GM21515 (cell line): ENCODE results near the gene DHFR.
"Not testable (repeated sequence)": the region's sequence is repeated elsewhere in the genome, so short reads cannot be mapped to it uniquely, and the experiment has no call there.

Experiments used
- ATAC-seq: cut with Tn5 transposase; IDR thresholded peaks from one replicate; pipeline ENCODE4 v1.9.1; 2021; ENCODE audit not compliant: unreplicated experiment

DHFR gene

DNA sequence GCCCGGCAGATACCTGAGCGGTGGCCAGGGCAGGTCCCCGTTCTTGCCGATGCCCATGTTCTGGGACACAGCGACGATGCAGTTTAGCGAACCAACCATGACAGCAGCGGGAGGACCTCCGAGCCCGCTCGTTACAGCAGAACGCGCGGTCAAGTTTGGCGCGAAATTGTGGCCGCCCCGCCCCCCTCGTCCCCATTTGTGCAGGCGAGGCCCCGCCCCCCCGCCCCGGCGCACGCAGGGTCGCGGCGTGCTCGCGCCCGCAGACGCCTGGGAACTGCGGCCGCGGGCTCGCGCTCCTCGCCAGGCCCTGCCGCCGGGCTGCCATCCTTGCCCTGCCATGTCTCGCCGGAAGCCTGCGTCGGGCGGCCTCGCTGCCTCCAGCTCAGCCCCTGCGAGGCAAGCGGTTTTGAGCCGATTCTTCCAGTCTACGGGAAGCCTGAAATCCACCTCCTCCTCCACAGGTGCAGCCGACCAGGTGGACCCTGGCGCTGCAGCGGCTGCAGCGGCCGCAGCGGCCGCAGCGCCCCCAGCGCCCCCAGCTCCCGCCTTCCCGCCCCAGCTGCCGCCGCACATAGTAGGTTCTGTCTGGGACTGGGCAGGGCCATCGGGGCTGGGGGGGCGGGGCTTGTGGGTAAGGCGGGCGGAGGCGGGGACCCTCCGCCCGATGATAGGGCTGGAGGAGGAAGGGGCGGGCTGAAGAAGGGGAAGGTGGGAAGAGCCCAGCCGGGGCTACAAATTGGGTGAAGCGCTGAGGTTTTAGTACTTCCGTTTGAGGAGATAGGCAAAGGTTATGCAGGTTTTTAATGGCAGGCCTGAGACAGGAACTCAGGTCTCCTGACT, at the start of gene DHFR, which contains the start of gene MSH3:
TSS of gene DHFR (minus strand) at position 593 of the 840 bp plus-strand sequence. CDS start at position 99, 494 bp downstream.
TSS of gene MSH3 (plus strand) at position 262 of the 840 bp plus-strand sequence. CDS start at position 338, 76 bp downstream.
- ATAC-seq, result peak; percentile 36

DNA sequence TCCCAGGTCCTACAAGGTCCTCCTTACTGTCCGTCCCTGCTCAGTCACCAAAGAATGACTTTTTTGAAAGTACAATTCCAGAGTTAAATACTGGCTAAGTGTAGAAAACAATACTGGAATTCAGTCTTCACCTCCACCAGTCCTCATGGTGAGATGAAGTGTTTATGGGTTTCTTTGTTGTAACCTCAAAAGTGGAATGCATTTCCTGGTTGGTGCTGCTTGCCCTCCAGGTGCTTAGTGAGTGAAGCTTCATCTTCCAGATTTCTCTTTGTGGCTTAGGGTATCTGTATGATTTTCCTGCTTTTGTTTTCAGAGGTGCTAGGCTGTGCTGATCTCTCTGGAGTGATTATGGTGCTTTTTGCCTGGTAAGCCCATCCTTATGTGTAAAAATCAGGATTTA, 49.4 kb upstream of the DHFR start:
- ATAC-seq, result no peak

GRCh38 chr5:80703747-80704146, 49.0 kb upstream of the DHFR start:
- ATAC-seq, result no peak

- ATAC-seq, result no peak
Measured at GRCh38 chr5:80703291-80703690, 48.5 kb upstream of the DHFR start.

- ATAC-seq, result no peak
Measured at GRCh38 chr5:80701597-80701996, 46.8 kb upstream of the DHFR start.

GRCh38 chr5:80698369-80698768, 43.6 kb upstream of the DHFR start:
- no peak for ATAC-seq

- no peak for ATAC-seq
Measured at GRCh38 chr5:80697100-80697499, 42.3 kb upstream of the DHFR start.

DNA sequence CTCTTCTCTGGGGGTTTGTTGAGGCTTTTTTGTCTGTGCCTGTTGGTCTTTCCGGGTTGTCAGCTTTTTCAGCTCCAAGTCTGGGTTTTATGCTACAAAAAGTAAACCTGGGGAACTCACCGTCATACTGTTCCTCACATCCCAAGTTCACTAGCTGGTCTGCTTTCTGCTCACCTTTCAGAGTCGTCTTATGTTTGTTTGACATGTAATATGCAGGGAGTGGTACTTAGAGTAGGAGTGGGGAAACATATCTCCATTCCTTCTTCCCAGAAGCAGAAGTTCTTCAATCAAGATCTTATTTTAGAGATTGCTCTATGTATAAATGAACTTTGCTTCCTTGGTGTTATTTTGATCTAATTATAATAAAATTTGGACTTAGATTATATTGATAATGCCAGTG, 41.7 kb upstream of the DHFR start:
- ATAC-seq, result no peak

DNA sequence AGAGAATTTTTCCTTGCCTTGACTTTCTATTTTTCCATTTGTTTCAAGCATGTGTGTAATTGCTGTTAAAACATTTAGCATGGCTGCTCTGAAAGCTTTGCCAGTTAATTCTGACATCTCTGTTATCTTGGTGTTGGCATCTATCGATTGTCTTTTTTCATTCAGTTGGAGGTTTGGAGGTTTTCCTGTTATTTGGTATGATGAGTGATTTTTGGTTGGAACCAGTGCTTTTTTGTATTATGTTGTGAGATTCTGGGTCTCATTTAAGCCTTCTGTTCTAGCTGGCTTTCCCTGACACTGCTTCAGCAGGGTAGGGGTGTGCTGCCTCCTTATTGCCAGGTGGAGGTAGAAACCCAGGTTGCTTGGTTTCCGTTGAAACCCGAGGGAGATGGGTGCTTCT, 40.9 kb upstream of the DHFR start:
- no peak for ATAC-seq

- no peak for ATAC-seq
Measured at GRCh38 chr5:80689627-80690026, 34.8 kb upstream of the DHFR start.

- ATAC-seq, result no peak
Measured at GRCh38 chr5:80688648-80689420, 34.1 kb upstream of the DHFR start.

DNA sequence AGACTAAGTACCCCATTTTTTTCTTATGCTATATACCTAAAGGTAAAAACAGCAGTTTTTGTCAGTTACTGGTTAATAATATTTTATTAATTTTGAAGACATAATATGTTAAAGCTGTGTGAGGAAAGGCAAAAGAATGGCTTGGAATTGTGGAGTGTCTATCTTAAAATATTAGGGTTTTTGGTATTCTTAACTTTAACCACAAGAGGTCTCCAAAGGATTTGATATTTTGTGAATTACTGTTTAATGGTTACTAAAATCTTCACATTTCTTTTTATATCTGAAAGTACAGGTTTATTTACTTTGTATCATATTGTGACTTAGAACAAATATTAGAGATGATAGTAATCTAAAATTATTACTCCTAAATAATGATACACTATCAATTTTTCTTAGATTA, 32.0 kb upstream of the DHFR start:
- ATAC-seq, result no peak

- no peak for ATAC-seq
Measured at GRCh38 chr5:80676706-80677105, 21.9 kb upstream of the DHFR start.

DNA sequence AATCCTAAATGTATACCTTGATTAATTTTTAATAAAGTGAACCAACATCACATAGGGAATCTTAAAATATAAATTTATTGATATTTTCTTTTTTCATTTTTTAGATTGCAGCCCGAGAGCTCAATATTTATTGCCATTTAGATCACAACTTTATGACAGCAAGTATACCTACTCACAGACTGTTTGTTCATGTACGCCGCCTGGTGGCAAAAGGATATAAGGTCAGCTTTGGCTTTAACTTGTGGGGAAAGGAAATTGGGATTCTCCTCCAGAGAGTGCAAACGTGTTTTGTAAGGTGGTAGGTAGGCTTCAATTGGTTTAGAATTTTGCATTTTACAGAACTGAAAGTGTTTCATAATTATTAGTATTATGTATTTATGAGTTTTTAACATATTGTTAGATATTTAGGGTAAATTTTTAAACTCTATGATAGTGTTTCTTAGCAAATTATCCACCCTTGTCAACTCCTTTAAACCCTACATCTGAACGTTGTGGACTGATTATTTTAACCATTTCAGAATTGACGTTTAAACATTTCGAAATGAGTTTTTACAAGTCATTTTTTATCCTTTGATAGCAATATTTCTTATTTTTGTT, 17.5 kb upstream of the DHFR start:
- no peak for ATAC-seq

- peak; percentile 86 for ATAC-seq
Measured at GRCh38 chr5:80668016-80668969, 13.5 kb upstream of the DHFR start.

DNA sequence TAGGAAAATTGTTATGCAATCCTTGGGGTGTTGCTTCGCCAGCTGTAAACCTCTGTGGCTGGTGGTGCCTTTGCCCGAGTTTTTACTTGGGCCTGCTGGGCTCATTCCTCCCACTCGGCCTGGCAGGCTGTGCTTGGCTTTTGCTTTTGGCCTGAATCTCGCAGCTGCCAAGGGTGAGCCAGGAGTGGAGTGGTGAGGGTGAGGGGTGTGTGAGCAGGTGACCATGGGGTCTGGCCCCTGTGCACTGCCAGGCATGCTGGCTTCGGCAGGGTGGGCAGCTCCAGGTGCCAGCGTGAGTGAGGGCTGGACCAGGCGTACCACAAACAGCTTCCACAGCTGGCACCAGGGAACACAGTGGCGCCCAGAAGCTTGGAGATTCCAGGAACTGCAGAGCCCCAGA, 12.6 kb upstream of the DHFR start:
- no peak for ATAC-seq

GRCh38 chr5:80665057-80665456, 10.3 kb upstream of the DHFR start:
- ATAC-seq, result no peak

GRCh38 chr5:80662108-80662507, 7.3 kb upstream of the DHFR start:
- ATAC-seq, result no peak

GRCh38 chr5:80660661-80661060, 5.9 kb upstream of the DHFR start:
- not testable (repeated sequence) for ATAC-seq

GRCh38 chr5:80659106-80659505, 4.3 kb upstream of the DHFR start:
- no peak for ATAC-seq

DNA sequence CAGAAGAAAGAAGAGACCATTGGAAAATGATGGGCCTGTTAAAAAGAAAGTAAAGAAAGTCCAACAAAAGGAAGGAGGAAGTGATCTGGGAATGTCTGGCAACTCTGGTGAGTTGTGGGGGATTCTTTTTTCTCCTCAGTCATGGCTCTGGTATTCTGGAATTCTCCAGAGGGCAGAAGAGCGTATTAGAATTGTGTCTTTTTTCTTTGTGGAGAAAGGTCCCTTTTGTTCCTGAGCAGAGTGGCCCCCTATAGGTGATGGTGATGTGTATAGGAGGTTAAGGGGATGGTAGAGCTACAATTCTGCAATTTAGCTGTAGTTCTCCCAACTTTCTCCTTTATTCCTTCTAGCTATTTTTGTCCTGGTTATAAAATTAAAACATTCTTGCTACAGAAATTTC, 1.6 kb upstream of the DHFR start:
- no peak for ATAC-seq
